Body of pancreas (tissue), 4 donors: Measurements from ENCODE around the gene CD55. TPM values are rescaled to one million over a fixed set of nuclear protein-coding genes. Genes with fewer than 3 reads are reported as not detected.

Experiments
- ATAC-seq: fragments of 150-250 bp; one replicate; pipeline ENCODE4 v1.9.1; 2016
- DNase-seq, 4 donors: peaks; one replicate each; pipeline ENCODE4 v3.0.0-alpha.2; 2019
- H3K27ac ChIP-seq, 4 donors: fragments of 200-600 bp; sonication (generic); 1 replicate in 3 of 4; 2 replicates in 1 of 4; pipeline versions ENCODE4 v1.5.1 to v1.6.1; 2016 to 2019; ENCODE audit warnings: mild to moderate bottlenecking in 1 of 4, mixed read lengths in 1 of 4, moderate library complexity in 1 of 4
- H3K27me3 ChIP-seq, 2 donors: fragments of 200-600 bp; sonication (generic); one replicate each; pipeline ENCODE4 v1.6.0; 2016; ENCODE audit warnings: mild to moderate bottlenecking in 1 of 2
- H3K36me3 ChIP-seq, 2 donors: fragments of 200-600 bp; sonication (generic); replicated peaks in 1 of 2; 2 replicates each; pipeline ENCODE4 v1.5.1; 2016; ENCODE audit warnings: low read depth in 2 of 2; ENCODE audit not compliant: insufficient read depth in 1 of 2
- H3K4me1 ChIP-seq: fragments of 200-600 bp; sonication (generic); one replicate; pipeline ENCODE4 v1.6.0; 2016
- H3K4me3 ChIP-seq, 2 donors: fragments of 200-600 bp; sonication (generic); 1 replicate in 1 of 2; 2 replicates in 1 of 2; pipeline ENCODE4 v1.5.1; 2016 to 2019
- H3K9me3 ChIP-seq, 3 donors: fragments of 200-600 bp; sonication (generic); 1 replicate in 2 of 3; 2 replicates in 1 of 3; pipeline ENCODE4 v1.5.1; 2016
- POLR2A ChIP-seq, 3 donors: fragments of 450-650 bp; IDR thresholded peaks; one replicate each; pipeline ENCODE4 v1.6.1; 2016; ENCODE audit warnings: antibody characterized with exemption in 3 of 3, mild to moderate bottlenecking in 2 of 3
- WGBS, 2 donors: methylation state at CpG; one replicate each; pipeline ENCODE4 v1.1.5; 2017; 5-methylcytosine and 5-hydroxymethylcytosine counted together
- intact Hi-C: fragments of 100-400 bp; cut with DNase I; formaldehyde crosslinking; loops from one replicate; pipeline ENCODE4 v1.15.1; 2023
- total RNA-seq, 2 donors: library from RNA; depleted of rRNA; stranded (reverse); fragments of >200 nt; gene quantifications; one replicate each; pipeline ENCODE4 v1.1.0, GENCODE V29; 2016
- TF ChIP-seq, protein P1 (sequence below), 7 experiments: fragments of 450-650 bp in 4 of 7; fragments of 200-600 bp in 3 of 7; sonication (generic) in 3 of 7; IDR thresholded peaks; one replicate each; pipeline ENCODE4 v1.5.1; 2016 to 2019; ENCODE audit warnings: antibody characterized with exemption in 7 of 7

CD55 gene
- total RNA-seq, 2 donors from 2014 or later, result 27.0 to 29.8 TPM

DNA sequence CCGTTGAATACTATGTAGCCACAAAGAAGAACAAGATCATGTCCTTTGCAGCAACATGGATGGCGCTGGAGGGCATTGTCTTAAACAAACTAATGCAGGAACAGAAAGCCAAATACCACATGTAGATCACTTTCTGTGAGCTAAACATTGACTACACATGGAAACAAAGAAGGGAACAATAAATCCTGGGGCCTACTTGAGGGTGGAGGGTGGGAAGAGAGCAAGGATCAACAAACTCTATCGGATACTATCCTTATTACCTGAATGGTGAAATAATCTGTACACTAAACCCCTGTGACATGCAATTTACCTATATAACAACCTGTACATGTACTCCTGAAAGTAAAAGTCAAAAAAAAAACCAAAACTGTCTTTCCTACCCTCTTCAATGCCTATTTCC lies 40.8 kb upstream of the CD55 start:
- no peaks in the 10 kb centered on the region for H3K9me3 ChIP-seq
- DNase-seq (no peak), ATAC-seq (no peak)
- H3K27ac ChIP-seq, result no peak overlapping the region
- H3K4me1 ChIP-seq, result peaks cover 9% of the 10 kb centered on the region
- TF ChIP-seq POLR2A (IDR thresholded peaks at IDR 0.05), result no peak
- TF ChIP-seq, protein P1, sequence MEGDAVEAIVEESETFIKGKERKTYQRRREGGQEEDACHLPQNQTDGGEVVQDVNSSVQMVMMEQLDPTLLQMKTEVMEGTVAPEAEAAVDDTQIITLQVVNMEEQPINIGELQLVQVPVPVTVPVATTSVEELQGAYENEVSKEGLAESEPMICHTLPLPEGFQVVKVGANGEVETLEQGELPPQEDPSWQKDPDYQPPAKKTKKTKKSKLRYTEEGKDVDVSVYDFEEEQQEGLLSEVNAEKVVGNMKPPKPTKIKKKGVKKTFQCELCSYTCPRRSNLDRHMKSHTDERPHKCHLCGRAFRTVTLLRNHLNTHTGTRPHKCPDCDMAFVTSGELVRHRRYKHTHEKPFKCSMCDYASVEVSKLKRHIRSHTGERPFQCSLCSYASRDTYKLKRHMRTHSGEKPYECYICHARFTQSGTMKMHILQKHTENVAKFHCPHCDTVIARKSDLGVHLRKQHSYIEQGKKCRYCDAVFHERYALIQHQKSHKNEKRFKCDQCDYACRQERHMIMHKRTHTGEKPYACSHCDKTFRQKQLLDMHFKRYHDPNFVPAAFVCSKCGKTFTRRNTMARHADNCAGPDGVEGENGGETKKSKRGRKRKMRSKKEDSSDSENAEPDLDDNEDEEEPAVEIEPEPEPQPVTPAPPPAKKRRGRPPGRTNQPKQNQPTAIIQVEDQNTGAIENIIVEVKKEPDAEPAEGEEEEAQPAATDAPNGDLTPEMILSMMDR (IDR thresholded peaks at IDR 0.05), result no peak
- H3K36me3 ChIP-seq, result no peaks in the 10 kb centered on the region
- intact Hi-C loops, result no loop called here
- 92 to 93% methylated on average over 3 of the region's 3 CpGs for WGBS, 2 donors
- no peaks in the 10 kb centered on the region for H3K27me3 ChIP-seq
- no peak overlapping the region for H3K4me3 ChIP-seq

DNA sequence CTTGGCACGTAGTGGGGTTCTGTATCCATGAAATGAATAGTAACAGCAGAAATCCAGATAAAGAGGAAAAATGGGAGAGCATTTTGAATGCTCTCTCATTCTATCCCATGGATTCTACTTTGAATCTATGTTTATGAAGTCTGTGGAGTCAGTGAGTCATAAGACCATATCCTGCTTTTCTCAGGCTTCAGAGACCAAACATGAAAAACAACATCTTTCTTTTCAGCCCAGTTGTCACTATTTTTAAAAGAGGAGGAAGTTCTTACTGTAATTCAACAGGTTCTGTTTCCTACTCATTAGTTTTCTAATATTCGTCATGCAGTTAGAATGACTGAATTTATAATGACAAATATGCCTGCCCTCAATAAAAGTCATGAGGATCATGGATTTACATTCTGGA lies 39.4 kb upstream of the CD55 start:
- intact Hi-C loops, result no loop called here
- H3K36me3 ChIP-seq, result no peaks in the 10 kb centered on the region
- TF ChIP-seq POLR2A (IDR thresholded peaks at IDR 0.05), result no peak
- TF ChIP-seq, protein P1 (IDR thresholded peaks at IDR 0.05), result no peak
- ATAC-seq, result no peak
- DNase-seq, result no peak
- H3K4me1 ChIP-seq, result peaks cover 9% of the 10 kb centered on the region
- H3K9me3 ChIP-seq, result no peaks in the 10 kb centered on the region
- no peak overlapping the region for H3K27ac ChIP-seq
- H3K27me3 ChIP-seq, result no peaks in the 10 kb centered on the region
- 43 to 63% methylated on average over 2 of the region's 2 CpGs for WGBS, 2 donors
- no peak overlapping the region for H3K4me3 ChIP-seq

DNA sequence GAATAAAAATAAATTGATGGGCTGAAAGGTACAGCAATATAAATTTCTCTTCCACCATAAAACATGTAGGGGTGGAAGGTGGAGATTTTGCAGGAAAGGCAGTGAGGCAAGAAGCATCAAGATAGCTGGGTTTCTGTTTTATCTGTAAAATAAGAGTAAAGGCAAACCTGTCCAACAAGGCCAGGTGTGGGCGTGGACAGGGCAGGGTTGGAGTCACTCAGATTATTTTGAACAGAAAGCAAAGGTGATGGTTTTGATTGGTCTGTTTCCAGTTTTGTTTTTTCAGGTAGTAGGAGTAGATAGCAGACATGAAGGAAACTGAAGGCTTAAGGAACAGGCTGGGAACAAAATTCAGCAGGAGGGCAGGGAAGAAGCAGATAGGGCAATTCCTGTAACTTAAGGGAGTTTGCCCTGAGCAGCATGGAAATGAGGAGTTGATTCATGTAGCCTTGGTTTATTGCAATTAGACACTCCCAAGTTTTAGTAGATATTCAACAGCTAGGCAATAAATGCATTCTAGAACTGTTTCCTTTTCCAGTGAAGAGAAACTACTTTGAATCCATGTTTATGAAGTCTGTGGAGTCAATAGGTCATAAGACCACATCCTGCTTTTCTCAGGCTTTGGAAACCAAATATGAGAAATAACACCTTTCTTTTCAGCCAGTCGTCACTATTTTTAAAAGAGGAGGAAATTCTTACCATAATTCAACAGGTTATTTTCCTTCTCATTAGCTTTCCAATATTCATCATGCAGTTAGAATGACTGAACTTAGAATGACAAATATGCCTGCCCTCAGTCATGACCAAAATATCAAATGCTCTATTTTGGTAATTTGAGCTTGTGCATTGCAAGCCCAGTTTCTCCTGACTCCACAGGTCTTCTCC lies 38.7 kb upstream of the CD55 start:
- Histone ChIP-seq H3K4me3 (no peak overlapping the region), H3K36me3 (no peaks in the 10 kb centered on the region), H3K4me1 (peaks cover 9% of the 10 kb centered on the region), H3K27ac (no peak overlapping the region), H3K27me3 (no peaks in the 10 kb centered on the region), H3K9me3 (no peaks in the 10 kb centered on the region)
- DNase-seq, result no peak
- TF ChIP-seq POLR2A (IDR thresholded peaks at IDR 0.05), result no peak
- TF ChIP-seq, protein P1 (IDR thresholded peaks at IDR 0.05), result no peak
- intact Hi-C loops, result no loop called here
- WGBS, 2 donors, result 57 to 60% methylated on average over 2 of the region's 2 CpGs
- ATAC-seq, result no peak

DNA sequence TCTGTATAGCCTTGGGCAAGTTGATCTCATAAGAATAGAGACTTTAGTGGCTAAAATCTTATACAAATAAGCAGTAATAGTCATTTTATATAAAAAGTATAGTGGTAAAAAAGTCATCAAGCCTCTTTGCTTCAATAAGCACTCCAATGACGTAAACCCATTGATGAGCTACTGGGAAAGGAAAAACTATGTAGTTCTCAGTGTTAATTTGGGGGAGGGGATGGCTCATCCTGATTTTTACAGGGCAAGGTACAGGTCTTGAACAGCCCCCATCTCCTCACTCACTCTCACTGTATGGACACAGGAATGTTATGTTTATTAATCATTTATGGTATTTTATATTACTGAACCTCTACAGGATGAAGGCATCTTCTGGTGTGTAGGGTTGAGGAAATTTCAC lies 38.1 kb upstream of the CD55 start:
- no peak for TF ChIP-seq POLR2A (IDR thresholded peaks at IDR 0.05)
- TF ChIP-seq, protein P1 (IDR thresholded peaks at IDR 0.05), result no peak
- no peak for DNase-seq
- no peak for ATAC-seq
- intact Hi-C loops, result no loop called here
- 96 to 100% methylated on average over 1 of the region's 1 CpG for WGBS, 2 donors
- no peaks in the 10 kb centered on the region for H3K27me3 ChIP-seq
- peaks cover 9% of the 10 kb centered on the region for H3K4me1 ChIP-seq
- H3K9me3 ChIP-seq, result no peaks in the 10 kb centered on the region
- H3K36me3 ChIP-seq, result no peaks in the 10 kb centered on the region
- no peak overlapping the region for H3K27ac ChIP-seq
- no peak overlapping the region for H3K4me3 ChIP-seq
